NT2/D1 (cell line): ENCODE data around the gene MIXL1.

Source experiments
- SUZ12 ChIP-seq: IDR thresholded peaks from 2 replicates; pipeline ENCODE4 v1.6.1; 2011; ENCODE audit not compliant: insufficient read length, insufficient read depth; ENCODE audit errors: extremely low read depth
- YY1 ChIP-seq: IDR thresholded peaks from 2 replicates; pipeline ENCODE4 v1.6.1; 2011; ENCODE audit not compliant: insufficient read length, insufficient read depth
- ZNF274 ChIP-seq: IDR thresholded peaks from 2 replicates; pipeline ENCODE4 v1.6.1; 2011; ENCODE audit warnings: mild to moderate bottlenecking, low read depth, low read length

- TF ChIP-seq ZNF274 (no peak), YY1 (no peak), SUZ12 (no peak)
Observed at GRCh38 chr1:226176870-226177269, 46.6 kb upstream of the MIXL1 start.
